Activated CD4-positive, alpha-beta T cell treated with anti-CD3 and anti-CD28 coated beads, Interleukin-2, amount 50 U/mL, for 1 hour (primary cell): ENCODE data around the gene RSPH9.

Experiments
- DNase-seq: peaks from one replicate; pipeline ENCODE4 v3.0.0-alpha.2; 2020

The RSPH9 gene

GRCh38 chr6:43669050-43669921, 24.4 kb downstream of the RSPH9 start:
- no peak for DNase-seq

- DNase-seq, result no peak
Measured at GRCh38 chr6:43669922-43670622, 25.2 kb downstream of the RSPH9 start.

GRCh38 chr6:43670623-43670986, 25.8 kb downstream of the RSPH9 start:
- DNase-seq, result no peak

- DNase-seq, result no peak
Measured at GRCh38 chr6:43671011-43671800, 26.4 kb downstream of the RSPH9 start.

- DNase-seq, result no peak
Measured at GRCh38 chr6:43671801-43672690, 27.2 kb downstream of the RSPH9 start.

- DNase-seq, result no peak
Measured at GRCh38 chr6:43673444-43674084, 28.7 kb downstream of the RSPH9 start.

- DNase-seq, result no peak
Measured at GRCh38 chr6:43674291-43674690, 29.5 kb downstream of the RSPH9 start.

- no peak for DNase-seq
Measured at GRCh38 chr6:43674921-43675320, 30.1 kb downstream of the RSPH9 start.

- no peak for DNase-seq
Measured at GRCh38 chr6:43676962-43677606, 32.2 kb downstream of the RSPH9 start.

GRCh38 chr6:43677759-43678158, 32.9 kb downstream of the RSPH9 start:
- no peak for DNase-seq

- no peak for DNase-seq
Measured at GRCh38 chr6:43678341-43678740, 33.5 kb downstream of the RSPH9 start.

GRCh38 chr6:43679057-43679456, 34.2 kb downstream of the RSPH9 start:
- no peak for DNase-seq

- DNase-seq, result no peak
Measured at GRCh38 chr6:43680308-43681200, 35.7 kb downstream of the RSPH9 start.

GRCh38 chr6:43681303-43681702, 36.5 kb downstream of the RSPH9 start:
- DNase-seq, result no peak

GRCh38 chr6:43682724-43683429, 38.0 kb downstream of the RSPH9 start:
- no peak for DNase-seq

GRCh38 chr6:43683708-43684455, 39.0 kb downstream of the RSPH9 start:
- no peak for DNase-seq

GRCh38 chr6:43687079-43687436, 42.2 kb downstream of the RSPH9 start:
- no peak for DNase-seq

GRCh38 chr6:43687437-43688347, 42.9 kb downstream of the RSPH9 start, which contains the start of gene MRPS18A:
MRPS18A (minus strand) TSS chr6:43687791; CDS start chr6:43687779, 12 bp downstream.
- peak; percentile 73 for DNase-seq
